GM19025 (cell line): Measurements from ENCODE around the gene ATP13A3.

Experiments
- ATAC-seq: cut with Tn5 transposase; IDR thresholded peaks from one replicate; pipeline ENCODE4 v1.9.1; 2021; ENCODE audit warnings: mild to moderate bottlenecking, low read depth, moderate library complexity; ENCODE audit not compliant: unreplicated experiment

The ATP13A3 gene

GRCh38 chr3:194481525-194482195, 5.1 kb downstream of the ATP13A3 start:
- no peak for ATAC-seq

DNA sequence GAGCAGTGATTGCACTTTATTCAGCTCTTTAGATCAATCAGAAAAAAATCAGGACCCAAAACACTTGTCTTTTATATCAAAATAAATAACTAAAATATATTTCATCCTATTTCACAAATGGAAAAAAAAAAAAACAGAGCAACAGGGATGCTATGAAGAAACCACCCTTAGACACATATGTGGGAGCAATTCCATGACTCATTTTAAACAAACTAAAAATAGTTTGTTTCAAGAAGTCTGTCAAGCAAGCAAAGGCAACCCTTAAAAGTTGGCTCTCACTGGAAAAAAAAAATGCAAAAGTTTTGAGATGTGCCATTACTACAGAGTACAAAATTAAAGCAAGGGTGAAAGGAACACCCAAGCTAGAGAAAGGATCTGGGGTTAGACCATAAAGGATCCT, 5.7 kb downstream of the ATP13A3 start:
- ATAC-seq = no peak

DNA sequence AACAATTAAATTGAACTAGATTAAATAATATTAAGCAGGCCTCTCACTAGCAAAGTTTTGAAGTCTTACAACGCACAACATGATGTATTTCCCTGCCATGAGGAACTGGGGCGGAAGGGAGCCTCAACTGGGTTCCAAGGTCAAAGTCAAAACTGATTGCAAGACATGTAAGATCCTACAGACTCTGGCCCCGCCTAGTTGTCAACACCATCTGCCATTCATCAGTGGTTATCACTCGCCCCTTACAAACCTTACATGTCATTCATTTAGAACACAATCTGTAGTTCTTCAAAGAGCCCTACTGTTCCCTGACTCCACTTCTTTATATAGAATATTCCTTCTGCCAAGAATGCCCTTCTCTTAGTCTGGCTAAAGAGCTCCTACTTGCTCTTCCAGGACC, 10.0 kb downstream of the ATP13A3 start:
- no peak for ATAC-seq

DNA sequence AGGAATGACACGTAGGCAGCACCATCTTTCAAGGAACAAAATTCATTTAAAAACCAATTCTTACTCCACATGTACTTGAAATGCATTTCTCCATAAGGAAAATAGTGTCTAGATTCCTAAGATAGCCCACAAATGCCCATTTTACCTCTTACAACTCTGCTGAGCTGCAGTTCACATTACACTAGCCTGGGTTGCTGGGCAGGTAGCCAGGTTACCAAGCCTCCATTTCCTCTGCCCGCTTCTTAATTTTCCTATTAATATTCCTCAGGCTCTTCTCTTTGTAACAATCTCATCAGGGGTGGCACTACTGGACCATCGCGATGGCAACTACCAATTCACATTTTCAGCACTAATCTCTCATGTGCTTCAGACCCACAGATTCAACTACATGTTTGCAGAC, 10.8 kb downstream of the ATP13A3 start:
- no peak for ATAC-seq

GRCh38 chr3:194475138-194475932, 11.5 kb downstream of the ATP13A3 start:
- ATAC-seq = no peak

DNA sequence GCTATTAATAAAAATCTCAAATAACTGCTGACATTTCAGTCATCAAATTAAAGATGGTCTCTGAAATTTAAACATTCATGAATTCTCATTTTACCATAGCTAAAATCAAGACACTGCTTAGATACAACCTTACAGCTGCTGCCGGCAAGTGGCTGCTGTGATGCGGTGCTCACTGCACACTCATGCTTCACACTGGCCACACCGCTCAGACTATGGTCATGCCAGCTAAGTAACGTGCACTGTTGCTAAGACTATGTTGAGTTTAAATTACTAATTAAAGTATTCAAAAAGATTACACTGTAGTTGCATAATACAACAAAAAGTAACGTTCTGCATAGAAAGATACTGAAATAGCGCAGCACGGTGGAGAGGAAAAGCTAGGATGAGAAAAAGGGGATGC, 12.1 kb downstream of the ATP13A3 start:
- ATAC-seq = no peak

DNA sequence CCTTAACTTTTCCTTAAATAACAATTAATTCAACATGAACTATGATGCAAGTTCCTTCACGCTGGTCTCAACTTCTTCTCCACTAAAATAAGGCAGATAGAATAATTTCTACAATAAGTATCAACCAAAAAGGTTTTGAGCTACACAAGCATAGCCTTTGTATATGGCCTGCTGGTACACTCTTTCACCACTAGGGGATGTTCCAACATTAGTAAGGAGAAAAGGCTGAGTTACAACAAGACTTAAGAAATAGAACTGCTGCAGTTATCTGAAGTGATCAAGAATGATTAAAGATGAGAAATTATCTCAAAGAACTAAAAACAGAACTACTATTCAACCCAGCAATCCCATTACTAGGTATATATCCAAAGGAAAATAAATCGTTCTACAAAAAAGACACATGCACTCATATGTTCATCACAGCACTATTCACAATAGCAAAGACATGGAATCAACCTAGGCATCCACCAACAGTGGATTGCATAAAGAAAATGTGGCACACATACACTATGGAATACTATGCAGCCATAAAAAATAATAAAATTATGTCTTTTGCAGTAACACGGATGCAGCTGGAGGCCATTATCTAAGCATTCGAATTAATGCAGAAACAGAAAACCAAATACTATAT, 14.4 kb downstream of the ATP13A3 start:
- no peak for ATAC-seq

- no peak for ATAC-seq
These were observed 14.9 kb downstream of the ATP13A3 start for GRCh38 chr3:194471863-194472262.

GRCh38 chr3:194470615-194471014, 16.2 kb downstream of the ATP13A3 start:
- ATAC-seq = no peak

GRCh38 chr3:194469977-194470376, 16.8 kb downstream of the ATP13A3 start:
- ATAC-seq = no peak

- no peak for ATAC-seq
These were observed 18.7 kb downstream of the ATP13A3 start for GRCh38 chr3:194468086-194468485.

DNA sequence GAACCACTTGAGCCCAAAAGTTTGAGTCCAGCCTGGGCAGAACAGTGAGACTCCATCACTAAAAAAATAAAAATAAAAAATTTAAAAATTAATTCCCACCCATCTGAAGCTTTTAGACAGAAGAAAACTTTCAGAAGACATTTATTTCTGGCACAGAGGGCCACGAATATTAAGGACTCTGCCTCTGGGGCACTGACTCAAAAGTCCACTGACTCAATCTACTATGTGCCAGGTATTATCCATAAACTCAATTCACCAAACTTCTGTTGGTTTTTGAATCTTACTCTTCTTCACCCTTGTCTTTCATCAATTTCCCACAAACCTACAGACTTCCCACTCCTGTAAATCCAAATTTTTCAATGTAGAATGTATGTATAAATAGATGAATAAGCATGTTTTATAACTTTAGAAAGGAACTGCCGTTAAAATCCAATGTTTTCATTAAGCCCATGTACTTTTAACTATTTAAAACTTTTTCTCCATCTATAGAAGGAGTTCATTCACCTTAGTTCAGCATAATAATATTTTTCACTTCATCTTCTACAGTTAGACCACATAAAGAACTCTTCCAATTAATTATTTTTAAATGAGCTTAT, 19.9 kb downstream of the ATP13A3 start:
- no peak for ATAC-seq

GRCh38 chr3:194465920-194466570, 20.8 kb downstream of the ATP13A3 start:
- ATAC-seq = no peak

GRCh38 chr3:194465246-194465645, 21.6 kb downstream of the ATP13A3 start:
- ATAC-seq = no peak

- ATAC-seq = no peak
These were observed 22.1 kb downstream of the ATP13A3 start for GRCh38 chr3:194464692-194465091.

DNA sequence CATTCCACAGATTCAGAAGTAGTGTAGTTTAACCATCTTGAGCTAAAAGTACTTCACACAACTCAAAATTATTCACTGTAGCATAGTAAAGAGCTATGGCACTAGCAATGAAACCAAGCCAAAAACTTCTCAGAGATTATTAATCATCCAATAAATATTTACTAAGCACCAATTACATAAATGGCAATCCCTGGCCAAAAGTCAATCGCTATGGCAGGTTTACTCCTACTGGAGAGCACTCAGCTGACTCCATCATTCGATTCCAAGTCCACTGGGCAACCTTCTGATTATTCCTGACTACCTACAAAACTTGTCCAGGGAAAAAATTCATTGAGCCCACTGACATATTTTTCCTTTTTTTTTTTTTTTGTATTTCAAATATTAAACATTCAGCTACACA, 23.9 kb downstream of the ATP13A3 start:
- no peak for ATAC-seq

GRCh38 chr3:194460566-194460965, 26.2 kb downstream of the ATP13A3 start:
- no peak for ATAC-seq

DNA sequence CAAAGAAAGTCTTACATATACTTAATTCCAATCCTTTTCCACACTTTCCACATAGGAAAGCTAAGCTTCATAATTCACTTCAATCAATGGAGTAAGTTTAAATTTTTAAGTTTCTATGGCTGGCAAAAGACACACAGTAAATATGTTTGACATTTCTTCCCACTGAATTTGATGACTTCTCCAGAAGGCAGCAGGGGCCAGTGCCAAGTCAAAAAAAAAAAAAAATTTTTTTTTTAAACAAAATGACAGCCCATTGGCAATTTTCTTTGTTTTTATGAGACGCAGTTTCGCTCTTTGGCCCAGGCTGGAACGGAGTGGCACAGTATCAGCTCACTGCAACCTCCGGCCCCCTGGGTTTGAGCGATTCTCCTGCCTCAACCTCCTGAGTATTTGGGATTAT, 28.7 kb downstream of the ATP13A3 start:
- no peak for ATAC-seq

- ATAC-seq = no peak
These were observed 31.3 kb downstream of the ATP13A3 start for GRCh38 chr3:194455481-194455880.

GRCh38 chr3:194450341-194450740, 36.5 kb downstream of the ATP13A3 start:
- ATAC-seq = no peak

GRCh38 chr3:194449913-194450312, 36.9 kb downstream of the ATP13A3 start:
- ATAC-seq = no peak
